Left lobe of liver (tissue), 2 donors: Measurements from ENCODE around the gene PNN. TPM values are rescaled to one million over a fixed set of nuclear protein-coding genes. Genes with fewer than 3 reads are reported as not detected.
"Not testable (repeated sequence)": the region's sequence is repeated elsewhere in the genome, so short reads cannot be mapped to it uniquely, and the experiment has no call there.

ENCODE experiments used
- ATAC-seq: fragments of 200-7000 bp; cut with Tn5 transposase; one replicate; pipeline ENCODE4 v1.9.1; 2020; ENCODE audit warnings: mild to moderate bottlenecking, moderate library complexity
- DNase-seq: peaks from one replicate; pipeline ENCODE4 v3.0.0-alpha.2; 2020; ENCODE audit warnings: low spot score
- total RNA-seq: library from RNA; stranded (reverse); gene quantifications from one replicate; pipeline ENCODE4 v1.2.1, GENCODE V29; 2021
- donor health status: DM: no; HTN: no; CAD: no; lungs with moderate emphysema.
- donor health status: DM: no; HTN: yes; CAD: no.

The PNN gene
- total RNA-seq, 1 donor from 2014 or later = 28.2 TPM

GRCh38 chr14:39180553-39180952 lies 5.5 kb downstream of the PNN start:
- DNase-seq (no peak), ATAC-seq (no peak)

GRCh38 chr14:39181026-39181692 lies 6.1 kb downstream of the PNN start:
- DNase-seq = no peak
- ATAC-seq = no peak

- DNase-seq = no peak
- no peak for ATAC-seq
Measured at GRCh38 chr14:39181693-39182047, 6.6 kb downstream of the PNN start.

GRCh38 chr14:39182770-39183684 lies 8.0 kb downstream of the PNN start:
- no peak for DNase-seq
- ATAC-seq = no peak

GRCh38 chr14:39183685-39184003 lies 8.6 kb downstream of the PNN start:
- ATAC-seq, DNase-seq: not testable (repeated sequence)

GRCh38 chr14:39184628-39185255 lies 9.7 kb downstream of the PNN start:
- no peak for DNase-seq
- no peak for ATAC-seq

- ATAC-seq (no peak), DNase-seq (no peak)
Measured at GRCh38 chr14:39185256-39186049, 10.4 kb downstream of the PNN start.

GRCh38 chr14:39186941-39187525 lies 12.0 kb downstream of the PNN start:
- ATAC-seq = no peak
- DNase-seq = no peak

- no peak for ATAC-seq
Measured at GRCh38 chr14:39203659-39204606, 28.9 kb downstream of the PNN start.

GRCh38 chr14:39207430-39207829 lies 32.4 kb downstream of the PNN start:
- not testable (repeated sequence) for ATAC-seq, DNase-seq

More at GRCh38 chr14:39203659-39204606, 28.9 kb downstream of the PNN start:
- no peak for DNase-seq

- ATAC-seq (no peak), DNase-seq (no peak)
Measured at GRCh38 chr14:39211109-39211741, 36.2 kb downstream of the PNN start.

GRCh38 chr14:39212034-39212433 lies 37.0 kb downstream of the PNN start:
- no peak for DNase-seq
- ATAC-seq = no peak

GRCh38 chr14:39212693-39213092 lies 37.6 kb downstream of the PNN start:
- DNase-seq (no peak), ATAC-seq (no peak)

- no peak for DNase-seq
Measured at GRCh38 chr14:39217214-39217879, 42.3 kb downstream of the PNN start.

GRCh38 chr14:39218171-39218769 lies 43.2 kb downstream of the PNN start:
- no peak for DNase-seq

More at GRCh38 chr14:39217214-39217879, 42.3 kb downstream of the PNN start:
- no peak for ATAC-seq

GRCh38 chr14:39219075-39219499 lies 44.0 kb downstream of the PNN start:
- DNase-seq = no peak
- no peak for ATAC-seq

More at GRCh38 chr14:39218171-39218769, 43.2 kb downstream of the PNN start:
- ATAC-seq = no peak

- DNase-seq, ATAC-seq: not testable (repeated sequence)
Measured at GRCh38 chr14:39220473-39220872, 45.4 kb downstream of the PNN start.

GRCh38 chr14:39228044-39228443 lies 53.0 kb downstream of the PNN start:
- DNase-seq = no peak

More at GRCh38 chr14:39228044-39228443, 53.0 kb downstream of the PNN start:
- ATAC-seq = no peak
